ENCODE measurements around the gene LRTM2.

The LRTM2 gene

DNA sequence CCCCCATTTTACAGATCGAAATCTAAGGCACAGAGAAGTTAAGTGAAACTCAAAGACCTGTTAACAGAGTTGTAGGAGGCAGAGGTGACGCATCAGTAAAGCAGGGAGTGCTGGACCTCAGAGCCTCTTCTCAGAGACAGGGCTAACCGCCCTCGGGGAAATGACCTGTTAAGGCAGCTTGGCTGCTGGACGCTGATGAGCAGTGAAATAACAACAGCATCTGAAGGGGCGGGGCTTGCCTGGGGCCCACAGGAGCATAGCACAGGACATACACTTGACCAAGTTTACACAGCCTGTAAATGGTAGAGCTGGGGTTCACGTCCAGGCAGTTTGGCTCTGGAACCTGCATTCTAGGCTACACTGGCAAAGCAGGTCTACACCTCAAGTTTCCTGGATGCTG is 39.3 kb downstream of the LRTM2 start:
- Mint-ChIP-seq H3K4me1 (peaks cover 5% of the 10 kb centered on the region), H3K27ac (no peak overlapping the region), H3K4me3 (no peak overlapping the region), H3K27me3 (ENCODE audit: low read depth, poor library complexity) (peaks cover 24% of the 10 kb centered on the region), H3K9me3 (no peaks in the 10 kb centered on the region), H3K36me3 (ENCODE audit: low read depth) (no peaks in the 10 kb centered on the region)
- TF ChIP-seq, protein P1, sequence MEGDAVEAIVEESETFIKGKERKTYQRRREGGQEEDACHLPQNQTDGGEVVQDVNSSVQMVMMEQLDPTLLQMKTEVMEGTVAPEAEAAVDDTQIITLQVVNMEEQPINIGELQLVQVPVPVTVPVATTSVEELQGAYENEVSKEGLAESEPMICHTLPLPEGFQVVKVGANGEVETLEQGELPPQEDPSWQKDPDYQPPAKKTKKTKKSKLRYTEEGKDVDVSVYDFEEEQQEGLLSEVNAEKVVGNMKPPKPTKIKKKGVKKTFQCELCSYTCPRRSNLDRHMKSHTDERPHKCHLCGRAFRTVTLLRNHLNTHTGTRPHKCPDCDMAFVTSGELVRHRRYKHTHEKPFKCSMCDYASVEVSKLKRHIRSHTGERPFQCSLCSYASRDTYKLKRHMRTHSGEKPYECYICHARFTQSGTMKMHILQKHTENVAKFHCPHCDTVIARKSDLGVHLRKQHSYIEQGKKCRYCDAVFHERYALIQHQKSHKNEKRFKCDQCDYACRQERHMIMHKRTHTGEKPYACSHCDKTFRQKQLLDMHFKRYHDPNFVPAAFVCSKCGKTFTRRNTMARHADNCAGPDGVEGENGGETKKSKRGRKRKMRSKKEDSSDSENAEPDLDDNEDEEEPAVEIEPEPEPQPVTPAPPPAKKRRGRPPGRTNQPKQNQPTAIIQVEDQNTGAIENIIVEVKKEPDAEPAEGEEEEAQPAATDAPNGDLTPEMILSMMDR (IDR thresholded peaks at IDR 0.05), result no peak
- DNase-seq, result no peak

DNA sequence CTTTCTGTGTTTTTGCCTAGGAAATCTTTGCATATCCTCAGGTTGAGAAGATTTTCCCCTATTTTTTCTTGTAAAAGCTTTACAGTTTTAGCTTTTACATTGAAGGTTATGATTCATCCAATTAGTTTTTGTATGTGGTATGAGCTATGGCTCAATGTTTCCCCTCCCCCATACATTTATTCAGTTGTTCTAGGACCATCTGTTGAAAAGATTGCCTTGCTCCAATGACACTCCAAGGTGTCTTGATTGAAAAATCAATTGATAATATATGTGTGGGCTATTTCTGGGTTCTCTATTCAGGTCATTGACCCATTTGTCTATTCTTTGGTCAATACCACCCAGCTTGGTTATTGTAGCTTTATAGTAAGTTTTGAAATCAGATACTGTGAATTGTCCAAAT is 42.6 kb downstream of the LRTM2 start:
- H3K27me3 Mint-ChIP-seq (ENCODE audit: low read depth, poor library complexity), result peaks cover 20% of the 10 kb centered on the region
- TF ChIP-seq, protein P1 (IDR thresholded peaks at IDR 0.05), result no peak
- no peak for DNase-seq
- H3K27ac Mint-ChIP-seq, result no peak overlapping the region
- peaks cover 18% of the 10 kb centered on the region for H3K9me3 Mint-ChIP-seq
- H3K4me3 Mint-ChIP-seq, result no peak overlapping the region
- peaks cover 13% of the 10 kb centered on the region for H3K4me1 Mint-ChIP-seq
- peaks cover 4% of the 10 kb centered on the region for H3K36me3 Mint-ChIP-seq (ENCODE audit: low read depth)

DNA sequence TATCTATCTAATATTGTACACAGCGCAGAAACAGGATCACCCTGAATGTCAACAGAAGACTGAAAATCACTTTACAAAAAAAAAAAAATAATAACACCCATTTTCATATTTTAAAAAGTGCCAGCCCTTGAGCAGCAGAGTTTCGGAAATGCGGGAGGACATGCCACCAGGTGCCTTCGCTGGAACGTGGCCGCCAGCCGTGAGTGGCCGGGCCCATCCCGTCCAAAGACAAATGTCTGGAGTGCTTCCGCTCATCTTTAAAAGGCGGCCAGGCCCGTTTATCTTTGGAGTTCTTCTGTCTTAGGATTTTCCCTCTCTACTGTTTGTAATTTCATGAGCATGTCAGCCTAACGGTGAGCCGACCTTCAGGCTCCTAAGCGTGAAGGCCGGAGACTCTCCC is 43.5 kb downstream of the LRTM2 start:
- Mint-ChIP-seq H3K4me3 (no peak overlapping the region), H3K27ac (no peak overlapping the region), H3K36me3 (ENCODE audit: low read depth) (peaks cover 7% of the 10 kb centered on the region), H3K9me3 (peaks cover 23% of the 10 kb centered on the region), H3K27me3 (ENCODE audit: low read depth, poor library complexity) (peaks cover 21% of the 10 kb centered on the region), H3K4me1 (peaks cover 13% of the 10 kb centered on the region)
- DNase-seq, result no peak
- TF ChIP-seq, protein P1 (IDR thresholded peaks at IDR 0.05), result no peak

DNA sequence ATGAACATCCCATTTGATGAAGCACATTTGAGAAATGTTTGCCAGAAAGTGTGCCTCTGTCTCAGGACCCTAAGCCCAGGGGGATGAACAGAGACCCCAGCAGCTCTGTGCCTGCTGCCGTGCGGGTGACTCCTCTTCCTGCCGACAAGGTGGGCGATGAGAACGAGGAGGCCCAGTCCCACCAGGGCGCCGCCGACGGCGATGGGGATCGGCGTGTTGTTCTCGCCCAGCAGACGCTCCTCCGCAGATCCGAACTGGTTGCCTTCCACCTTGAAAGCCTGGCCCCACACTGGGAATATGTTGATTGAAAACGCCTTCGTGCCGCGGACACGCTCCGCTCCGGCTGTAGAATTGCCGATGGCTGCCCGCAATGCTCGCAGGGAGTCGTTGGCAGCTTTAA is 44.1 kb downstream of the LRTM2 start:
- no peak overlapping the region for H3K4me3 Mint-ChIP-seq
- TF ChIP-seq, protein P1 (IDR thresholded peaks at IDR 0.05), result no peak
- H3K27me3 Mint-ChIP-seq (ENCODE audit: low read depth, poor library complexity), result peaks cover 24% of the 10 kb centered on the region
- peaks cover 26% of the 10 kb centered on the region for H3K9me3 Mint-ChIP-seq
- H3K36me3 Mint-ChIP-seq (ENCODE audit: low read depth), result peaks cover 7% of the 10 kb centered on the region
- no peak overlapping the region for H3K27ac Mint-ChIP-seq
- no peak for DNase-seq
- peaks cover 11% of the 10 kb centered on the region for H3K4me1 Mint-ChIP-seq

DNA sequence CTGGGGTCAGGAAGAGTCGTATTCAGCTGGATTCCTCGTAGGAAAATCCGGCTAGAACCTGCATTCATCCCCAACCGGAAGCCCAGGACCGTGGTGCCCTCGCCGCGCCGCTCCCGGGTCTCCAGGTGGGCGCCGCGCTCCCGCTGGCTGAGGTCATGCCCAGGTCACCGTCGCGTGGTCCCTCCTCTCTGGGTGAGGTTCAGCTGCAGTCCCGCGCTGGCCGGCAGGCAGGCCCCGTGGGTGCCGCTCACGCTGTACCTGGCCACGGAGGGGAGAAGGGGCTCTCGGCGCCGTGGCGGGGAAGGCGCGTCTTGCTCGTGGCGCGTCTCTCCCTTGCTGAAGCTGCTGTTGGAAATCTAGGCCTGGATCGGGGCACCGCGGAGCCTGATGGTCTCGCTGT is 44.5 kb downstream of the LRTM2 start:
- no peak for DNase-seq
- Mint-ChIP-seq H3K4me3 (no peak overlapping the region), H3K27ac (no peak overlapping the region), H3K36me3 (ENCODE audit: low read depth) (peaks cover 7% of the 10 kb centered on the region), H3K27me3 (ENCODE audit: low read depth, poor library complexity) (peaks cover 25% of the 10 kb centered on the region), H3K9me3 (peaks cover 30% of the 10 kb centered on the region), H3K4me1 (peaks cover 9% of the 10 kb centered on the region)
- TF ChIP-seq, protein P1 (IDR thresholded peaks at IDR 0.05), result no peak

DNA sequence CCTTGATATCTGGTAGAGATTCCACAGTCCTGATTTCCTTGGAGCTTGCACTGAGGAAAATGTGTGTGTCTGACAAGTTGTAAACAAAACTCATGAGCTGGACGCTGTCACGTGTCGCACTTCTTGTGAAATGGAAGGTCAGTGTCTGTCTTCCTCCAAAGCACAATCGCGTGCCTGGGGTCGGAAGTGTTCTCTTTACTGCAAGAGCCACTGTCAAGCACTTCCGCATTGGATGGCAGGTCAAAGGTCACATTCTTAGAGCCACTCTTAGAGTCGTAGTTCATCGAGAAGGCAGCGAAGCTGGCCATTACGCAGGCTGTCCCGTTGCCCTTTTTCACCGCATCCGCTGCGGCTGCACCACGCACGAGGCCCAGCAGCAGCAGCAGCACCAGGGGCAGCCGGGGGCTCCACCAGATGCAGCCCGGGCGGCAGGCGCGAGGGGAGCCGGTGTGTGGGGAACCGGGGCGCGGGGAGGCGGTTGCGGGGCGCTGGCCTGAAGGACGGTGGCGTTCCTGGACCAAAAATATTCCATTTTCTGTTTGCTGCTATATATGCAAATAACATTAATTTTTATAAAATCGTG is 45.0 kb downstream of the LRTM2 start:
- Mint-ChIP-seq H3K36me3 (ENCODE audit: low read depth) (peaks cover 7% of the 10 kb centered on the region), H3K27me3 (ENCODE audit: low read depth, poor library complexity) (peaks cover 23% of the 10 kb centered on the region), H3K9me3 (peaks cover 31% of the 10 kb centered on the region), H3K4me3 (no peak overlapping the region), H3K27ac (no peak overlapping the region), H3K4me1 (peaks cover 10% of the 10 kb centered on the region)
- TF ChIP-seq, protein P1 (IDR thresholded peaks at IDR 0.05), result no peak
- no peak for DNase-seq
